Smooth muscle cell of trachea (primary cell): Measurements from ENCODE around the gene LRP4. TPM values are rescaled to one million over a fixed set of nuclear protein-coding genes. Genes with fewer than 3 reads are reported as not detected.

Experiments used
- total RNA-seq: library from RNA; depleted of rRNA; stranded (reverse); fragments of >200 nt; gene quantifications from 2 replicates; pipeline ENCODE4 v1.2.1, GENCODE V29; 2014

The LRP4 gene
- 0.99 and 1.0 TPM in 2 replicates for total RNA-seq

GRCh38 chr11:46918083-46918787 lies at the start of gene LRP4:
LRP4 (minus strand) TSS chr11:46918550; CDS start chr11:46918379, 171 bp downstream.

GRCh38 chr11:46936138-46937110 lies 18.1 kb upstream of the LRP4 start, which contains the start of gene CSTPP1:
CSTPP1 (plus strand) TSS chr11:46936761; CDS start chr11:46936806, 45 bp downstream.

DNA sequence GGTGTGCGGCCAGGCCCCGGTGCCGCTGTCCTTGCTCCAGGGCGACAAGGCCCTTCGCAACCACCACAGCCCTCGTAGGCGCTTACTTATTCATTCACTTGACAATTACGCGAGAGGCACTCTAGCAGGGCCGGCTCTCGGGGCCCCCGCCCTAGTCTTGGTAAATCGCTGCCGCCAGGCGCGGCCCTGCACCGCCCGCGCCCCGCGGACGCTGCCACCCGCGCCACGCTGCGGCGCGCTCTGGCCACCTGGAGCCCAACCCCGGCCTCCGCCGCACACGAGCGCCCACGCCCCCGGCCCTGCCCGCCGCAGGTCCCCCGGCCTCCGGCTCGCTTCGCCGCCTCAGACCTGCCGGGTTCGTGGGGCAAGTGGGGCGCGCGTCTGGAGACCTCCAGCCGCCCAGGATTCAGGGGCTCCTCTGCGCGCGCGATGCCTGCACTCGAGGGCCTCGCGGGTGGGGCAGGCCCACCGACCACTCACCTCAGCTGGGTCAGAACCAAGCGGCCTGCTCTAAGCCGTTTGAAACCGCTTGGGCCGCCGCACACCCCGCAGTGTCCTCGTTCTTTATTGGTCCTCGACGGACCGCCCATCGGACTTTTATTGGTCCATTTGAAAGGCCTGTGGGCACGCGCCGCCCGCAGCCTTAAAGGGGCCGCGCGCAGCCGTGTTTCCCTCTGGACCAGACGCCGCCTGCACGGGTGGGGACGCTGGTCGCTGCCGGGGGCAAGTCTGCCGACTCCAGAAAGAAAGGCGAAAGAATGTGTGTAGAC lies 72.4 kb downstream of the LRP4 start, which contains the start of gene CKAP5:
CKAP5 (minus strand) TSS at position 541 of the 770 bp plus-strand sequence. CDS start 25,049 bp downstream, outside the sequence.

Other genes with a start within 250 kb of the LRP4 start
- gene ARHGAP1, start 217.9 kb downstream of the LRP4 start, total RNA-seq, result 53.8 and 93.9 TPM in 2 replicates
- gene ZNF408, start 217.5 kb downstream of the LRP4 start, total RNA-seq, result 10.5 and 17.4 TPM in 2 replicates
- gene F2, start 199.3 kb downstream of the LRP4 start, total RNA-seq, result 0.17 TPM in 1 of 2 replicates, not detected in the other
- gene CKAP5, start 72.3 kb downstream of the LRP4 start, total RNA-seq, result 61.2 and 108 TPM in 2 replicates
- gene CSTPP1, start 18.2 kb upstream of the LRP4 start, total RNA-seq, result 25.6 and 27.8 TPM in 2 replicates